Stimulated activated CD4-positive, alpha-beta T cell treated with anti-CD3 and anti-CD28 coated beads, Interleukin-2, amount 100 ng/mL, for 48 hours (primary cell): ENCODE measurements around the gene EEF1G.
"Not testable (repeated sequence)": the region's sequence is repeated elsewhere in the genome, so short reads cannot be mapped to it uniquely, and the experiment has no call there.

Experiments used
- DNase-seq, 2 donors: peaks; one replicate each; pipeline ENCODE4 v3.0.0-alpha.2; 2020

The EEF1G gene

GRCh38 chr11:62553839-62554361 is 19.8 kb downstream of the EEF1G start:
- no peak for DNase-seq

DNA sequence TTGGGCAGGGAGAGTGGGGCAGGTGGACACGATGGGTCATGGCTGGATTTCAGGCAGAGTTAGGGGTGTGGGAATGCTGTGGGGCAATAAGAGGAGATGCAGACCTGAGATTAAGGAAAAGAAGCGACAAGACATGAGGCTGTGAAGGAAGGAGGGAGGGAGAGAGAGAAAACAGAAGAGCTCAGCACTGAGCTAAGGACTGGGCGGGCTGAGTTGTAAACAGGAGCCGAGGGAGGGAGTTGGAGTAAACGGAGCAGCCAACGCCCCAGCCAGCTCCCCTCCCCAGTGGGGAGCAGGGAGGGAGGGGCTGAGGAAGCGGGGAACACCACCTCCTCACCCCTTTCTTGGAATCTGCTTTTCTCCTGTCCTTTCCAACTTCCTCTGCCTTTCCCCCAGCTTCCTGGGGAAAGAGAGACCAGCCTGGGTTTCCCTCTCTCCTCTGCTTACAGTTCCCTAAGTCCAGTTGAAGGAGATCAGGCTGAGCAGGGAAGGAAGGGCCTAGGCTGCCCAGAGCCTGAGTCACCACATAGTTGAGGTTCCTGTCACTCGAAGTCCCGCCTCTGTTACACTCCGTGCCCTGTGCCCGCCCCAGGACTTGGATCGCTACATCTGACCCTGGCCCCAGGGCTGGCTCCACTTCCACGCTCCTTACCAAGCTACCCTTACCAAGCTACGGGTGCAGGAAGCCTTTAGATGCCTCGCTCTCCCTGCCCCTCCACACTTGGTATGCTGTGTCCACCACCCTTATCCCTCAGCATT is 20.4 kb downstream of the EEF1G start:
- DNase-seq, result no peak

GRCh38 chr11:62552485-62553079 is 21.1 kb downstream of the EEF1G start:
- DNase-seq, result no peak

DNA sequence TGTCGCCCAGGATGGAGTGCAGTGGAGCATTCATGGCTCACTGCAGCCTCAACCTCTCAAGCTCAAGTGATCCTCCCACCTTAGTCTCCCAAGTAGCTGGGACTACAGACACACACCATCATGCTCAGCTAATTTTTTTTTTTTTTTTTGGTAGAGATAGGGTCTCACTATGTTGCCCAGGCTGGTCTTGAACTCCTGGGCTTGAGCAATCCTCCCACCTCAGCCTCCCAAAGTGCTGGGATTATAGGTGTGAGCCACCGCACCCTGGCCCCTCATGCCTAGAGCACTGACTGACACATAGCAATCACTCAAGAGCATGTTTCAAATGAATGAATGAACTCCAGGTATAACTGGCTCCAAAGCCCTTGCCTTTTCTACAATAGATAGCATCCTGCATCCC is 23.2 kb downstream of the EEF1G start:
- DNase-seq, result not testable (repeated sequence)

GRCh38 chr11:62548545-62549335 is 25.0 kb downstream of the EEF1G start:
- DNase-seq, result no peak

GRCh38 chr11:62547691-62548281 is 25.9 kb downstream of the EEF1G start:
- no peak for DNase-seq

- no peak for DNase-seq
Observed at GRCh38 chr11:62546929-62547625, 26.6 kb downstream of the EEF1G start.

GRCh38 chr11:62546244-62546928 is 27.3 kb downstream of the EEF1G start, which contains the start of gene AHNAK:
AHNAK (minus strand) TSS chr11:62546806; CDS start chr11:62536098, 10,708 bp downstream.
- no peak for DNase-seq

- no peak for DNase-seq
Observed at GRCh38 chr11:62545437-62546243, 28.1 kb downstream of the EEF1G start.

DNA sequence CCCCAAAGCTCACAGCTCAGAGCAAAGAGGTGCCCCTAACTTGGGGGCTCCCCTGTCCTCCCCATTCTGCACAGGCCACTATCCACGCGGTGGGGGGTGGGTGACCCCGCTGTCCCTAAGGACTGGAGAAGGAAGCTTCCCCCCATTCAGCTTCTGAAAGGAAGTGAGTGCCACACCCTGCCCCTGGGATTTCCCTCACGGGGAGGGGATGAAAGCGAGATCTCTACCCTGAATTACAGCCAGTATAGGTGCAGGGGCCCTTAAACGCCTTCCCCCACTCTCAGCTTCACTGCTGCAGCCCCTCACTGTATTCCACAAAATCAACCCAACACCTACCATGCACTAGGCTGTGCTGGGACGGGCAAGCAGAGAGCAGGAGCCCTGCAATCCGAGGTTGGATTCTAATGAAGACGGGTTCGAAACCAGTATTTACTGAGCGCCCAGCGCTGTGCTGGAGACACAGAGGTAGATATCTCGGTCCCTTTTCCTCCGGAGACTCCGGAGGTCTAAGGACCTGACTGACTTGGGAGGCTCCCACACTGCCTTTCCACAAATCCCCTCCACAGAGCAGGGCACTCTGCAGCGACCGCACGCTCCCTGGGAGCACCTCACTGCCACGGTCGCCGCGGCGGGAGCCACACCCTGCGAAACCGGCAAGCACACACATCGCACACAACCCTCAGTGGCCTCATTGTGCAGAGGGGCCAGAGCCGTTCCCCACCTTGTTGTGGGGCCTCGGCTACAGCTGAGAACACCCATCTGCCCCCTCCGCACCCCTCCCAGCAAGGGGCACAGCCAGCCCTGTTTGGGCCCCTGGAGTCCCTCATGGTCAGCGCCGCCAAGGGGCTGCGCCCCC is 28.9 kb downstream of the EEF1G start:
- DNase-seq, result no peak

GRCh38 chr11:62543680-62544444 is 29.8 kb downstream of the EEF1G start:
- no peak for DNase-seq

DNA sequence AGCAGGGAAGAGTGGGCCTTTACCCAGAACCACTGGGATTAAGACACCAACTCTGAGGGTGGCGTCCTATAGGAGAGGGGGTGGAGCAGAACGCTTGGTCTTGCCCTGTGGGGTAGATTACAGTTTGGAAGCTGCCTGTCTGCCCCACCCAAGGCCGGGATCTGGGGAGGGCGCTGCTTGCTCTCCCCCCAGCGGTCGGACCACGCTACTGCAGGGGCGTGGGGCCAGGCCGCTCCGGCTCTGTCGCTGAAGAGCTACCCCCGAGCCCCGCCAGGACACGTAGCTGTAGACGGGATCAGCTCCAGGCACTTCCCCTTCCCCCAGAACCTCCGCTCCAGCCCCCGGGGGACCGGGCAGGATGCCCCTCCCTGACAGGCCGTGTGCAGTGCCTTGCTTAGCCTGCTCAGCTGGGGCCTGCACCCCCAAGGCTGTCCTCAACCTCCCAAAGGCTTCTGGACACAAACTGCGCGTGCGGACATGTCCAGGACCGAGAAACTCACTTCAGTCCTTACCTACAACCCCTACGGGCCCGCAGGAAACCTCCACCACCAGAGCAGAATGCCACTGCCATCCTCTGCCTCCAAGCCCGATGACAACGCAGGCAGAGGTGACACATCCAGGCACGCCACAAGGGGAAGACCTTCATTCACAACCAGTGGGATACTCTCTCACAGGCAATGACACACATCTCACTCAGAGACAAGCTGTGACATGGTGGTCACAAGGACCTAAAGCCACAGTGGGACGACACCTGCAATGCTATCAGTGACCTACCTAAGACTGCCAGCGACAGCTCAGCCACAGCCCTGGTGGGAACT is 30.7 kb downstream of the EEF1G start:
- peak; percentile 81 to 83 for DNase-seq

DNA sequence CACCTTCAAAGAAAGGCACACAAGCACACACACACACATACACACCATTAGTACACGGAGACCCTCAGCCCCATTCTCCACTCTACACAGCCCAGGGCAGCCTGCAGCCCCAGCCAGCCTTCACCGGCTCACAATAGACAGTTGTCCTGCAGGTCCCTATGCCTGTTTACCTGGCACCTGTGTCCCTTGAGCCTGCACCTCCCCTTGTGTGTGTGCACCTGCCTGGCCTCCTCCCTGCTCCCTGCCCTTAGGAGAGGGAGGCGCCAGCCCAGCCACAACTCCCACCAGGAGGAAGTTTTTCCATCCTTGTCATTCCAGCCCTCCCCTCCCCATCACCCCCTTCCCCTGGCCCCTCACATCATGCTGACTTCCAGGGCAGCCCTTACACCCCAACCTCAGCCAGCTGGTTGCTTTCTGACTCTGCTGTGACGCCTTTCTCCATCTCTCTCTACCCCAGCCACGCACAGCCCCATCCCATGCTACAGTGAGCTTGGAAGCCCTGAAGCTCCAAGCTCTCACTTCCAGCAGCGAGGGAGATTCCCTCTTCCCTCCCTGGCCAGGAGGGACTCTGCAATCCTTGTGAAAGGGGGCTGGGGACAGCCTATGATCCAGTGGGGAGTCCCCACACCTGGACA is 31.5 kb downstream of the EEF1G start:
- DNase-seq, result no peak

DNA sequence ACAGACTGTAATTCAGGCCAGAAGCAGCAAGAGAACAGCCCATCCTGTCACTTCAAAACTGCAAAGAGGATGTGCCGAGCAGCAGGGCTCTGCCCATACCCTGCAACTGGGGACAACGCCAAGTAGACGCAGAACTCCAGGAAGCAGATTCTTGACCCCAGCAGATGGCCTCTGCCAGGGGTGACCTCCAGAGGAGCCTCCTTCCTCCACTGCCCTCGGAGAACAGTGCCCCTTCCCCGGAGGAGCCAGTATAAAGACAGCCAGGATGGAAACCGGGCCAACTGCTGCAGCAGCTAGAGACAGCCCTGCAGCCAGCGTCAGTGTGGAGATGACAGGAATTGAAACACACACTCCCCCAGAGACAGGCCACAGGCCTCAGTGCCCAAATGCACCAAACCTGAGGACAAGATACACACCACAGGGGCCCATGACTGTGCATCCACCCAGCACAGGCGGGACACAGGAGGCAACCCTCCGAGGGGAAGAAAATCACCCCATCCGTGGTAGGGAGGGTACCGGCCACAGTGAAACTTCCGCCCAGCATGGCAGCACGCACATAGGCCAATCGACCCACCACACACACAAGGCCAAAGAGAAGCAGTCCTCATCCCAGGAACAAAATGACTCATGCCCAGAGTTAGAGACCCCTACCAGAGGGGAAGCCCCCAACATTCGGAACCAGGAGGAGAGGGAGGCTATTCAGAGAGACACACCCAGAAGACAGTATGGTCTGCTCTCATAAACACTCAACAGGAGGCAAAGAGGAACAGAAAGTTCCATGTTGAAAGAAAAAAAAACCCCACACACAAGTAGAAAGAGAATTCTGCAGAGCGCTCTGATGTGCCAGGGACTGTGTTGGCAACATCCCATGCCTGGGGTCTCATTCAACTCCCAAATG is 32.6 kb downstream of the EEF1G start:
- no peak for DNase-seq

DNA sequence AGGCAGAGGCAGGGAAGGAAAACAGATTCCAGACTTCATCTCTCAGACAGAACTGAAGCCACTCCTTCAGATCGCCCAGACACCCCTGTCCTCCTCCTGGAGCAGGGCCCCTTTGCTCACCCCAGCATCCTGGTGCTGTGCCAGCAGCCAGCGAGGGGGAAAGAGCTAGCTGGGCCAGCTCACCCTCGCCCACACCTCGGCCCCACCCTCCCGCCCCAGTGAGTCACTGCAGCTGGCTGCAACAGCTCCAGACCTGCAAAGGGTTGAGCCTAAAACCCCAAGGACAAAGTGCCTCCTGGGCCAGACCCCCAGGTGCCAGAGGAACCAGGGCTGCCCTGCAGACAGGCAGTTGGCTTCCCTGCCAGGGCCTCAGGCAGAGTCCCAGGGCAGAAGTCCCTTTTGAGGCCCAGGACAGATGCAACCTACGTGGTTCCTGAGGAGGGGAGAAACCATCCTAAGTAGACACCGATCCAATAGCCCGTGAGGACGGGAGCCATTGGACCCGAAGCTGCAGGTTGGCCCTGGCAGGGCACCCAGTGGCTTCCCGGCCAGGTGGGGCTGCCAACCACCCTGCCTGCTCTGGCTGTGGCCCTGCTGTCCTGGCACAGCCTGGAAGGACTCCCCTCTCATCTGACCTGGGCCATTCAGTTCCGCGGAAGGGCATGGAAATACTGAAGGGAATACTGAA is 34.3 kb downstream of the EEF1G start:
- no peak for DNase-seq
